H4 (cell line): ENCODE data around the gene SGCD. TPM values are rescaled to one million over a fixed set of nuclear protein-coding genes. Genes with fewer than 3 reads are reported as not detected.
"Not testable (repeated sequence)": the region's sequence is repeated elsewhere in the genome, so short reads cannot be mapped to it uniquely, and the experiment has no call there.

Experiments
- DNase-seq: peaks from one replicate; pipeline ENCODE4 v3.0.0-alpha.2; 2015; ENCODE audit warnings: low spot score
- total RNA-seq: library from RNA; depleted of rRNA; stranded (reverse); fragments of >200 nt; shearing (Covaris generic); gene quantifications from 2 replicates; pipeline ENCODE4 v1.2.3, GENCODE V29; 2014

Gene SGCD
- total RNA-seq, 1 experiment from 2014 or later = 0.12 TPM

GRCh38 chr5:156561651-156562050, 234.7 kb downstream of the SGCD start:
- DNase-seq = no peak

GRCh38 chr5:156570615-156571014, 243.7 kb downstream of the SGCD start:
- DNase-seq = no peak

GRCh38 chr5:156581725-156582124, 254.8 kb downstream of the SGCD start:
- DNase-seq = no peak

- no peak for DNase-seq
Measured at GRCh38 chr5:156582193-156582598, 255.2 kb downstream of the SGCD start.

GRCh38 chr5:156584871-156585270, 257.9 kb downstream of the SGCD start:
- no peak for DNase-seq

GRCh38 chr5:156585999-156586398, 259.0 kb downstream of the SGCD start:
- no peak for DNase-seq

- DNase-seq = no peak
Measured at GRCh38 chr5:156587012-156587411, 260.0 kb downstream of the SGCD start.

- DNase-seq = no peak
Measured at GRCh38 chr5:156588306-156588705, 261.3 kb downstream of the SGCD start.

GRCh38 chr5:156589104-156589945, 262.4 kb downstream of the SGCD start:
- no peak for DNase-seq

GRCh38 chr5:156589946-156590216, 262.9 kb downstream of the SGCD start:
- DNase-seq = no peak

- no peak for DNase-seq
Measured at GRCh38 chr5:156590978-156591377, 264.0 kb downstream of the SGCD start.

GRCh38 chr5:156591631-156592030, 264.7 kb downstream of the SGCD start:
- DNase-seq = no peak

- no peak for DNase-seq
Measured at GRCh38 chr5:156593546-156593945, 266.6 kb downstream of the SGCD start.

GRCh38 chr5:156594406-156594805, 267.4 kb downstream of the SGCD start:
- no peak for DNase-seq

- DNase-seq = no peak
Measured at GRCh38 chr5:156595132-156595787, 268.3 kb downstream of the SGCD start.

GRCh38 chr5:156597276-156597675, 270.3 kb downstream of the SGCD start:
- no peak for DNase-seq

- no peak for DNase-seq
Measured at GRCh38 chr5:156598964-156599363, 272.0 kb downstream of the SGCD start.

GRCh38 chr5:156610582-156610981, 283.6 kb downstream of the SGCD start:
- DNase-seq = not testable (repeated sequence)

GRCh38 chr5:156615901-156616300, 288.9 kb downstream of the SGCD start:
- no peak for DNase-seq

GRCh38 chr5:156617426-156617825, 290.5 kb downstream of the SGCD start:
- no peak for DNase-seq

GRCh38 chr5:156618601-156619000, 291.6 kb downstream of the SGCD start:
- no peak for DNase-seq

- DNase-seq = no peak
Measured at GRCh38 chr5:156621719-156622118, 294.8 kb downstream of the SGCD start.

GRCh38 chr5:156623381-156624040, 296.5 kb downstream of the SGCD start:
- DNase-seq = no peak
